ENCODE data around the gene ULBP1.
A peak's percentile ranks its signal among the peaks of the same experiment; 100 is the strongest.
"Not testable (repeated sequence)": the region's sequence is repeated elsewhere in the genome, so short reads cannot be mapped to it uniquely, and the experiment has no call there.

Gene ULBP1

DNA sequence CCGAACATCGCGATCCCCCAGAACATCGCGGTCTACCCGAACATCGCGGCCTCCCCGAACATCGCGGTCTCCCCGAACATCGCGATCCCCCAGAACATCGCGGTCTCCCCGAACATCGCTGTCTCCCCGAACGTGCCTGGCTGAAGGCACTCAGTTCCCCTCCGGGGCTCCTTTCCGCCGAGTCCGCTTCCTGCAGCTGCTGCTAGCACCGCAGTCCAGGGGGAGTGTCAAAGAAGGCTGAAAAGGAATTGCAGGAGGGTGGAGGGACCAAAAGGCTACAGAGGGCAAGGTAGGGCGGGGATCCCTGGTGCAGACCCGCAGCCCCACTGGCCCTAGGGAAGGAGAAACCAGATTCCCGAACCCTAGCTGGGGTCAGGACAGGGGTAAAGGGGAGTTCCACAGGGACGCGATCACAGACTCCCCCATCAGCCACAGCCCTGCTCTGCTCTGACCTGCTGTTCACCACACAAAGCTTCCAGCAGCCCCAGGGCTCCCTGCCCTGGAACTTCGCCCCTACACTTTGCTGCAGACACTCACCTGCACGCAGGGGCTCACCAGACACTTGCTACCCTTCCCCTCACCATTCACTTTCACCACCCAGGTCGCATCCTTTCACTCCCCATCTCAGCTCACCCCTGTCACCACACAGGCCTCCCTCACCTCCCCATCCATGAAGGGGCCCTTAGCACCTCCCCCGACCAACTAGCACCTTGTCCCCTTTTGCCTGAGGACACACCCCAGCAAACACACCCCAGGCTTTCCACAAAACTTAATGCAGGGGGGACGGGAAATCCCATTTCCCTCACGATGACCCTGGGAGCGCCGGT lies 1.7 kb downstream of the ULBP1 start:
- no peak for DNase-seq (ENCODE audit: extremely low read depth, low read depth)
- H3K4me3 ChIP-seq (replicated peaks; ENCODE audit: low read depth, low read length), result peak overlapping the region; percentile 51

DNA sequence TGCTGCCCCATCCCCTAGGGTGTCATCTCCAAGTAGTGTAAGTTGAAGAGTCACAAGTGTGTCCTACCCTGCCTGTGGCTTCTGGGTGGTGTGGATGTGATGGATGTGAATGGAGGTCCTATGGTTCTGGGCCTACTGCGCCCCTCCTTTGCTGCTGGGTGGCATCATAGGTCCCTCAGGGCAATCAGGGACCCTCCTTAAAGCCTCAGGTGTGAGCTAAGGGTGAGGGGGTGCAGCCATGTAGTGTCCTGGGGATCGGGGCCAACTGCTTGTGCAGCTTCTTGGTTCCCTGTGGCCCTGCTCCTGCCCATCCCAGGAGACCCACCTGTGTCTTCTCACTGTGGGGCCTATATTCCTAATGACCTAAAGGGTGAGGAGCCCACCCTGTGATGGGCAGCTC lies 2.6 kb downstream of the ULBP1 start:
- not testable (repeated sequence) for DNase-seq (ENCODE audit: extremely low read depth, low read depth)

More for the DNA sequence above, 1.7 kb downstream of the ULBP1 start:
- TF ChIP-seq, protein P1, sequence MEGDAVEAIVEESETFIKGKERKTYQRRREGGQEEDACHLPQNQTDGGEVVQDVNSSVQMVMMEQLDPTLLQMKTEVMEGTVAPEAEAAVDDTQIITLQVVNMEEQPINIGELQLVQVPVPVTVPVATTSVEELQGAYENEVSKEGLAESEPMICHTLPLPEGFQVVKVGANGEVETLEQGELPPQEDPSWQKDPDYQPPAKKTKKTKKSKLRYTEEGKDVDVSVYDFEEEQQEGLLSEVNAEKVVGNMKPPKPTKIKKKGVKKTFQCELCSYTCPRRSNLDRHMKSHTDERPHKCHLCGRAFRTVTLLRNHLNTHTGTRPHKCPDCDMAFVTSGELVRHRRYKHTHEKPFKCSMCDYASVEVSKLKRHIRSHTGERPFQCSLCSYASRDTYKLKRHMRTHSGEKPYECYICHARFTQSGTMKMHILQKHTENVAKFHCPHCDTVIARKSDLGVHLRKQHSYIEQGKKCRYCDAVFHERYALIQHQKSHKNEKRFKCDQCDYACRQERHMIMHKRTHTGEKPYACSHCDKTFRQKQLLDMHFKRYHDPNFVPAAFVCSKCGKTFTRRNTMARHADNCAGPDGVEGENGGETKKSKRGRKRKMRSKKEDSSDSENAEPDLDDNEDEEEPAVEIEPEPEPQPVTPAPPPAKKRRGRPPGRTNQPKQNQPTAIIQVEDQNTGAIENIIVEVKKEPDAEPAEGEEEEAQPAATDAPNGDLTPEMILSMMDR (IDR thresholded peaks at IDR 0.05; ENCODE audit: low read depth, low read length, missing control alignments), result no peak

GRCh38 chr6:149967591-149967990 lies 3.8 kb downstream of the ULBP1 start:
- no peak for DNase-seq (ENCODE audit: extremely low read depth, low read depth)
- TF ChIP-seq, protein P1 (IDR thresholded peaks at IDR 0.05; ENCODE audit: low read depth, low read length, missing control alignments), result no peak
- no peak overlapping the region for H3K4me3 ChIP-seq (replicated peaks; ENCODE audit: low read depth, low read length)

More for the DNA sequence above, 2.6 kb downstream of the ULBP1 start:
- not testable (repeated sequence) for H3K4me3 ChIP-seq (replicated peaks; ENCODE audit: low read depth, low read length)

DNA sequence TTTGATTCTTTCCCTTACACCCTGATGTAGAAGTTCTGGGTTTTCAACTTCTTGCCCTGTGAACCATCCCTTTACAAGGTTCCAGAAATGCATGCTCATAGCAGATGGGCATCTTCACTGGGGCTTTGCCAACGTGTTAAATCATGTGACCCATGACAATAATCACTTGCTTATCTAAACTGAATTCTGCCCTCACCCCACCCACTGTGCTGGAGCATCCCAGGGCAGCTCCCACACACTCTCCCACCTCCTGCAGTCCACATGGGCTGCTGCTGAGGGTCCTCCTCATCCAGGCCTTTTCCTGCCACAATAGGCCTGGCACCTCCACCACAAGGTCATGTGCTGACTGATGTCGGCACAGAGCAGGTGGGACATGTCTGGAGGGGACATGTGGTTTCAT lies 4.3 kb downstream of the ULBP1 start:
- not testable (repeated sequence) for DNase-seq (ENCODE audit: extremely low read depth, low read depth); H3K4me3 ChIP-seq (replicated peaks; ENCODE audit: low read depth, low read length)

DNA sequence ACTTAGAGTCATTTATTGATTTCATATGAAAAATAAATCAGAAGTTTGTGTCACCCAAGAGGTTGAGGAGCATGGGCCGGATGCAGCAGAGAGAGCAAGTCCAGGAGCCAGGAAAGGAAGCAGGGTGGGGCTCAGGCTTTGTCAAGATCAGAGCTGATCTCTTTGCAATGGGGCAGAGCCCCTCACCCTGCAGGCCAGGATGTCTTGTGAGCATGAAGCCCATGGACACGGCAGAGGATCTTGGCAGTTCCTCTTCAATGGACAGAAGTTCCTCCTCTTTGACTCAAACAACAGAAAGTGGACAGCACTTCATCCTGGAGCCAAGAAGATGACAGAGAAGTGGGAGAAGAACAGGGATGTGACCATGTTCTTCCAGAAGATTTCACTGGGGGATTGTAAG lies 5.2 kb downstream of the ULBP1 start:
- not testable (repeated sequence) for DNase-seq (ENCODE audit: extremely low read depth, low read depth); H3K4me3 ChIP-seq (replicated peaks; ENCODE audit: low read depth, low read length)

GRCh38 chr6:149969635-149970034 lies 5.9 kb downstream of the ULBP1 start:
- DNase-seq (ENCODE audit: extremely low read depth, low read depth), result no peak
- no peak overlapping the region for H3K4me3 ChIP-seq (replicated peaks; ENCODE audit: low read depth, low read length)
- TF ChIP-seq, protein P1 (IDR thresholded peaks at IDR 0.05; ENCODE audit: low read depth, low read length, missing control alignments), result no peak

GRCh38 chr6:149974394-149974793 lies 10.7 kb downstream of the ULBP1 start:
- H3K4me3 ChIP-seq (replicated peaks; ENCODE audit: low read depth, low read length); DNase-seq (ENCODE audit: extremely low read depth, low read depth): not testable (repeated sequence)

- TF ChIP-seq, protein P1 (IDR thresholded peaks at IDR 0.05; ENCODE audit: low read depth, low read length, missing control alignments), result no peak
- no peak overlapping the region for H3K4me3 ChIP-seq (replicated peaks; ENCODE audit: low read depth, low read length)
- no peak for DNase-seq (ENCODE audit: extremely low read depth, low read depth)
These were observed 11.1 kb downstream of the ULBP1 start for GRCh38 chr6:149974825-149975224.

DNA sequence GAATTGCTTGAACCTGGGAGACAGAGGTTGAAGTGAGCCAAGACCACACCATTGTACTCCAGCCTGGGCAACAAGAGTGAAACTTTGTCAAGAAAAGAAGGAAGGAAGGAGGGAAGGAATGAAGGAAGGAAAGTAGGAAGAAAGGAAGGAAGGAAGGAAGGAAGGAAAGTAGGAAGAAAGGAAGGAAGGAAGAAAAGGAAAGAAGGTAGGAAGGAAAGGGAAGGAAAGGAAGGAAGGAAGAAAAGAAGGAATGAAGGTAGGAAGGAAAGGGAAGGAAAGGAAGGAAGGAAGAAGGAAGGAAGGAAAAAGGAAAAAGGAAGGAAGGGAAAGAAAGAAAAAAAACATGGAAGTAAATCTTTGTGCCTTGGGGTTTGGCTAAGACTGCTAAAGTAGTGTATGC lies 11.7 kb downstream of the ULBP1 start:
- H3K4me3 ChIP-seq (replicated peaks; ENCODE audit: low read depth, low read length), result no peak overlapping the region
- DNase-seq (ENCODE audit: extremely low read depth, low read depth), result no peak
- TF ChIP-seq, protein P1 (IDR thresholded peaks at IDR 0.05; ENCODE audit: low read depth, low read length, missing control alignments), result no peak

Measured in HFF-Myc (cell line).